H1 (cell line): ENCODE data around the gene UNC5B. TPM values are rescaled to one million over a fixed set of nuclear protein-coding genes. Genes with fewer than 3 reads are reported as not detected.

Experiments
- CTCF ChIA-PET: fragments of 300-600 bp; sonication (Branson Sonifier 250); formaldehyde crosslinking; loops from one replicate; lab custom pipeline; 2021; ENCODE audit not compliant: partially characterized antibody; lab: Charles Lee
- POLR2A ChIA-PET: fragments of 300-600 bp; sonication (Branson Sonifier 250); formaldehyde crosslinking; loops from one replicate; lab custom pipeline; 2021; ENCODE audit warnings: inconsistent platforms; ENCODE audit not compliant: partially characterized antibody; lab: Charles Lee
- DNase-seq, 2 experiments: peaks; one replicate each; pipeline versions ENCODE4 v3.0.0 to v3.0.0-alpha.2; 2010 to 2022; ENCODE audit warnings: low spot score in 2 of 2, low read depth in 1 of 2, mixed read lengths in 1 of 2
- FAIRE-seq: peaks from 2 replicates; lab custom pipeline; 2011; peaks lifted over from hg19 to GRCh38; lab: Jason Lieb, UNC
- H2AFZ ChIP-seq: 2 replicates; pipeline ENCODE4 v1.8.1; 2012; ENCODE audit warnings: low read length, inconsistent platforms
- H2AK5ac ChIP-seq: 2 replicates; pipeline ENCODE4 v1.6.1; 2013; ENCODE audit warnings: low read depth, low read length
- H2BK120ac ChIP-seq: replicated peaks from 2 replicates; pipeline ENCODE3; 2013; ENCODE audit warnings: low read depth, low read length, inconsistent platforms
- H2BK12ac ChIP-seq: 2 replicates; pipeline ENCODE4 v1.6.1; 2013; ENCODE audit warnings: low read depth, low read length
- H2BK15ac ChIP-seq: 2 replicates; pipeline ENCODE4 v1.6.1; 2013; ENCODE audit warnings: low read length
- H2BK20ac ChIP-seq: 2 replicates; pipeline ENCODE4 v1.6.1; 2013; ENCODE audit warnings: low read length
- H2BK5ac ChIP-seq: 2 replicates; pipeline ENCODE4 v1.6.1; 2013; ENCODE audit warnings: low read depth, low read length
- H3K14ac ChIP-seq: 2 replicates; pipeline ENCODE4 v1.6.1; 2013; ENCODE audit warnings: inconsistent platforms; ENCODE audit not compliant: insufficient read length
- H3K18ac ChIP-seq: 2 replicates; pipeline ENCODE4 v1.6.1; 2013; ENCODE audit warnings: low read length; ENCODE audit errors: extremely low read depth
- H3K23ac ChIP-seq: 2 replicates; pipeline ENCODE4 v1.6.1; 2013; ENCODE audit warnings: inconsistent platforms; ENCODE audit not compliant: insufficient read length
- H3K23me2 ChIP-seq: 2 replicates; pipeline ENCODE4 v1.6.1; 2013; ENCODE audit warnings: low read depth, low read length
- H3K27ac ChIP-seq: 2 replicates; pipeline ENCODE4 v1.6.1; 2011; ENCODE audit warnings: low read depth, low read length, inconsistent platforms
- H3K27me3 ChIP-seq, 4 experiments: replicated peaks in 1 of 4; 1 replicate in 1 of 4; 2 replicates in 3 of 4; pipeline versions ENCODE4 v1.6.1 to v1.8.1; 2011 to 2013; ENCODE audit warnings: low read length in 3 of 4, mild to moderate bottlenecking in 3 of 4, inconsistent platforms in 2 of 4, mixed read lengths in 2 of 4, moderate library complexity in 1 of 4; ENCODE audit not compliant: control insufficient read depth in 3 of 4, insufficient read depth in 3 of 4; ENCODE audit errors: extremely low read depth in 1 of 4
- H3K36me3 ChIP-seq, 4 experiments: 2 replicates each; pipeline versions ENCODE4 v1.6.1 to v1.8.1; 2011 to 2013; ENCODE audit warnings: mild to moderate bottlenecking in 4 of 4, low read length in 3 of 4, moderate library complexity in 2 of 4, control low read depth in 1 of 4, inconsistent platforms in 1 of 4; ENCODE audit not compliant: insufficient read depth in 4 of 4, control insufficient read depth in 2 of 4
- H3K4ac ChIP-seq: replicated peaks from 2 replicates; pipeline ENCODE3; 2013; ENCODE audit warnings: low read length, low read depth, mixed read lengths, inconsistent platforms; ENCODE audit not compliant: insufficient read length
- H3K4me1 ChIP-seq, 4 experiments: replicated peaks in 1 of 4; 1 replicate in 1 of 4; 2 replicates in 3 of 4; pipeline versions ENCODE4 v1.6.1 to v1.8.1; 2011 to 2013; ENCODE audit warnings: low read length in 3 of 4, inconsistent platforms in 2 of 4, mixed read lengths in 1 of 4; ENCODE audit not compliant: insufficient read depth in 4 of 4, control insufficient read depth in 3 of 4
- H3K4me2 ChIP-seq, 2 experiments: 2 replicates each; pipeline versions ENCODE4 v1.6.1 to v1.8.1; 2011 to 2013; ENCODE audit warnings: low read depth in 2 of 2, low read length in 2 of 2, control low read depth in 1 of 2, inconsistent platforms in 1 of 2, mild to moderate bottlenecking in 1 of 2; ENCODE audit not compliant: insufficient read depth in 1 of 2
- H3K4me3 ChIP-seq, 4 experiments: fragments of 200-600, 300-600 bp in 1 of 4; sonication (generic), shearing (Covaris generic), sonication (Bioruptor Twin) in 1 of 4; 2 replicates each; pipeline versions ENCODE4 v1.5.1 to v1.8.1; 2011 to 2016; ENCODE audit warnings: low read length in 4 of 4, low read depth in 3 of 4, control low read depth in 2 of 4, inconsistent platforms in 2 of 4, mild to moderate bottlenecking in 2 of 4, mixed read lengths in 1 of 4, moderate library complexity in 1 of 4; ENCODE audit not compliant: insufficient read depth in 2 of 4; ENCODE audit errors: extremely low read depth in 1 of 4
- H3K56ac ChIP-seq: replicated peaks from 2 replicates; pipeline ENCODE3; 2013; ENCODE audit warnings: low read depth, mild to moderate bottlenecking, mixed read lengths, low read length, inconsistent platforms; ENCODE audit not compliant: insufficient read length
- H3K79me1 ChIP-seq: 2 replicates; pipeline ENCODE4 v1.6.1; 2013; ENCODE audit warnings: low read depth, low read length, control low read depth
- H3K79me2 ChIP-seq, 2 experiments: 2 replicates each; pipeline versions ENCODE4 v1.6.1 to v1.8.1; 2012 to 2013; ENCODE audit warnings: low read length in 2 of 2, mild to moderate bottlenecking in 2 of 2, inconsistent platforms in 1 of 2; ENCODE audit not compliant: insufficient read depth in 2 of 2, control insufficient read depth in 1 of 2
- H3K9ac ChIP-seq, 4 experiments: replicated peaks in 1 of 4; 1 replicate in 1 of 4; 2 replicates in 3 of 4; pipeline versions ENCODE4 v1.6.1 to v1.8.1; 2011 to 2013; ENCODE audit warnings: low read depth in 3 of 4, low read length in 3 of 4, control low read depth in 2 of 4, mild to moderate bottlenecking in 2 of 4, moderate library complexity in 2 of 4, inconsistent platforms in 1 of 4; ENCODE audit errors: extremely low read depth in 1 of 4
- H3K9me3 ChIP-seq, 2 experiments: 2 replicates each; pipeline versions ENCODE4 v1.6.1 to v1.8.1; 2012 to 2013; ENCODE audit warnings: mild to moderate bottlenecking in 2 of 2, moderate library complexity in 2 of 2, control low read depth in 1 of 2, inconsistent platforms in 1 of 2, low read depth in 1 of 2, low read length in 1 of 2, mixed read lengths in 1 of 2; ENCODE audit not compliant: insufficient read depth in 2 of 2
- H4K20me1 ChIP-seq, 2 experiments: replicated peaks in 1 of 2; 2 replicates each; pipeline versions ENCODE3 to v1.8.1; 2011 to 2013; ENCODE audit warnings: inconsistent platforms in 2 of 2, low read length in 2 of 2, mild to moderate bottlenecking in 1 of 2; ENCODE audit not compliant: insufficient read depth in 2 of 2, control insufficient read depth in 1 of 2
- H4K5ac ChIP-seq: 2 replicates; pipeline ENCODE4 v1.6.1; 2013; ENCODE audit warnings: low read length, low read depth, mixed read lengths, inconsistent platforms; ENCODE audit not compliant: insufficient read length
- H4K8ac ChIP-seq: 2 replicates; pipeline ENCODE4 v1.8.0; 2013; ENCODE audit warnings: mild to moderate bottlenecking, moderate library complexity, low read length, inconsistent platforms; ENCODE audit not compliant: insufficient read depth; ENCODE audit errors: extremely low read depth
- H4K91ac ChIP-seq: replicated peaks from 2 replicates; pipeline ENCODE3; 2013; ENCODE audit warnings: low read length, mixed read lengths, inconsistent platforms; ENCODE audit not compliant: insufficient read length
- BACH1 ChIP-seq: IDR thresholded peaks from 2 replicates; pipeline ENCODE4 v1.6.1; 2012; ENCODE audit warnings: low read length, improper control_type of control experiment
- CBX8 ChIP-seq: fragments of 300-800, 300-1000 bp; sonication (generic); IDR thresholded peaks from 2 replicates; pipeline ENCODE4 v1.7.1; 2016; ENCODE audit warnings: low read depth, low read length, borderline replicate concordance
- CHD1 ChIP-seq: IDR thresholded peaks from 2 replicates; pipeline ENCODE4 v1.6.1; 2012; ENCODE audit warnings: low read depth, low read length, improper control_type of control experiment
- CHD2 ChIP-seq: IDR thresholded peaks from 2 replicates; pipeline ENCODE4 v1.6.1; 2012; ENCODE audit warnings: low read length, improper control_type of control experiment
- HDAC2 ChIP-seq, 2 experiments: fragments of 300-600 bp in 1 of 2; sonication (generic) in 1 of 2; IDR thresholded peaks; 2 replicates each; pipeline ENCODE4 v1.6.1; 2011 to 2012; ENCODE audit warnings: low read depth in 2 of 2, low read length in 2 of 2, mild to moderate bottlenecking in 2 of 2, moderate library complexity in 2 of 2, borderline replicate concordance in 1 of 2, inconsistent platforms in 1 of 2
- KDM1A ChIP-seq: fragments of 200-600, 300-600 bp; sonication (generic); IDR thresholded peaks from 2 replicates; pipeline ENCODE4 v1.7.1; 2016; ENCODE audit warnings: mild to moderate bottlenecking, low read length, borderline replicate concordance
- SAP30 ChIP-seq: fragments of 300-600 bp; sonication (generic); IDR thresholded peaks from 2 replicates; pipeline ENCODE4 v1.7.1; 2012; ENCODE audit warnings: low read length, moderate library complexity, mild to moderate bottlenecking, inconsistent platforms; ENCODE audit not compliant: insufficient read depth, insufficient replicate concordance
- SRF ChIP-seq: IDR thresholded peaks from 2 replicates; pipeline ENCODE4 v1.6.1; 2011; ENCODE audit warnings: mild to moderate bottlenecking, low read depth, low read length, moderate library complexity
- ZNF274 ChIP-seq: IDR thresholded peaks from 2 replicates; pipeline ENCODE4 v1.7.0; 2012; ENCODE audit warnings: low read length, borderline replicate concordance; ENCODE audit errors: extremely low read depth
- WGBS, 2 experiments: shearing (Covaris generic) in 1 of 2; methylation state at CpG; one replicate each; pipeline versions ENCODE4 v1.1.6 to v1.1.7; 2013 to 2015; ENCODE audit warnings: low lambda C conversion rate in 2 of 2, mixed read lengths in 2 of 2, inconsistent platforms in 1 of 2, low coverage in 1 of 2, missing lambda C conversion rate in 1 of 2; ENCODE audit not compliant: insufficient replicate concordance in 2 of 2, insufficient coverage in 1 of 2, insufficient read length in 1 of 2; ENCODE audit errors: extremely low coverage in 1 of 2, missing lambda C conversion rate in 1 of 2; 5-methylcytosine and 5-hydroxymethylcytosine counted together
- polyA plus RNA-seq, 7 experiments: library from polyadenylated mRNA; depleted of rRNA in 3 of 7; stranded (reverse) in 5 of 7; unstranded in 2 of 7; fragments of >200 nt in 5 of 7; fragments of 200-250 nt in 2 of 7; gene quantifications; 1 replicate in 5 of 7; 2 replicates in 1 of 7; 4 replicates in 1 of 7; pipeline versions ENCODE4 v1.2.1 to v1.2.3, GENCODE V29; 2011 to 2013; ENCODE audit warnings: missing spikeins in 2 of 7, mixed read lengths in 2 of 7
- total RNA-seq: library from RNA; stranded (reverse); fragmentation: NEBNext Ultra II Directional; extraction: Animal tissue kit (Norgen Biotek cat#: 25700); gene quantifications from 2 replicates; pipeline ENCODE4 v1.2.1, GENCODE V29; 2021

The UNC5B gene
- total and polyA plus RNA-seq, 2 of the 8 experiments (the other 6 are each of a cell fraction or from before 2014, with no cell fraction given), result 27.9 to 31.8 TPM

GRCh38 chr10:71336632-71337031 lies 124.3 kb downstream of the UNC5B start:
- Histone ChIP-seq H4K5ac (no peak overlapping the region), H3K79me1 (no peaks in the 10 kb centered on the region), H4K91ac (peak overlapping the region; percentile 57), H3K56ac (no peak overlapping the region), H3K4ac (no peak overlapping the region), H3K36me3 (peaks cover 0 to 3% (median 0%) of the 10 kb centered on the region in 4 experiments; a peak in 1 of 8 replicates), H2BK120ac (no peak overlapping the region), H3K79me2 (no peaks in the 10 kb centered on the region), H2AFZ (no peak overlapping the region), H3K14ac (no peak overlapping the region), H3K23me2 (no peaks in the 10 kb centered on the region), H3K9me3 (no peaks in the 10 kb centered on the region), H2BK12ac (no peak overlapping the region), H3K18ac (no peak overlapping the region; the same call in 1 of the 2 replicates), H2BK5ac (0 out of 2 replicates have a peak overlapping the region, but pooled peaks have one; percentile 23), H3K27ac (no peak overlapping the region), H3K4me3 (no peak overlapping the region), H3K4me2 (no peak overlapping the region), H3K23ac (no peak overlapping the region), H3K4me1 (peaks cover 0 to 18% (median 10%) of the 10 kb centered on the region in 4 experiments; a peak in 6 of 7 replicates), H4K20me1 (no peaks in the 10 kb centered on the region), H4K8ac (no peak overlapping the region), H2AK5ac (no peak overlapping the region), H3K27me3 (no peaks in the 10 kb centered on the region), H2BK20ac (no peak overlapping the region), H3K9ac (no peak overlapping the region), H2BK15ac (0 out of 2 replicates have a peak overlapping the region, but pooled peaks have one; percentile 21)
- ChIA-PET CTCF (interaction anchor here (0.5 to 3.8 kb wide), 13 partner anchors 9 to 372 kb away, joined by 3 to 19 read pairs (median 3); partner anchors contain the start of gene SLC29A3), POLR2A (interaction anchor here (1.0 to 1.3 kb wide), 3 partner anchors 12 to 286 kb away, joined by 3 to 4 read pairs (median 3); no protein-coding TSS in a partner anchor)
- DNase-seq (no peak), FAIRE-seq (no peak)
- WGBS, 2 experiments, result 74% methylated on average over 6 of the region's 6 CpGs; no CpG with 5 or more reads in 1 of the 2 experiments
- TF ChIP-seq CBX8 (no peak), BACH1 (no peak), CHD1 (no peak), SRF (no peak), HDAC2 (IDR thresholded peaks at IDR 0.05; ENCODE audit: borderline replicate concordance in 1 of 2, low read depth in 2 of 2, low read length in 2 of 2) (no peak), CHD2 (no peak), ZNF274 (no peak), KDM1A (no peak), SAP30 (no peak)
